GF-D8 (cell line): ENCODE data around the gene VPS13A.

Source experiments
- DNase-seq: peaks from one replicate; lab custom pipeline; 2025; lab: John Stamatoyannopoulos, UW

Gene VPS13A

DNA sequence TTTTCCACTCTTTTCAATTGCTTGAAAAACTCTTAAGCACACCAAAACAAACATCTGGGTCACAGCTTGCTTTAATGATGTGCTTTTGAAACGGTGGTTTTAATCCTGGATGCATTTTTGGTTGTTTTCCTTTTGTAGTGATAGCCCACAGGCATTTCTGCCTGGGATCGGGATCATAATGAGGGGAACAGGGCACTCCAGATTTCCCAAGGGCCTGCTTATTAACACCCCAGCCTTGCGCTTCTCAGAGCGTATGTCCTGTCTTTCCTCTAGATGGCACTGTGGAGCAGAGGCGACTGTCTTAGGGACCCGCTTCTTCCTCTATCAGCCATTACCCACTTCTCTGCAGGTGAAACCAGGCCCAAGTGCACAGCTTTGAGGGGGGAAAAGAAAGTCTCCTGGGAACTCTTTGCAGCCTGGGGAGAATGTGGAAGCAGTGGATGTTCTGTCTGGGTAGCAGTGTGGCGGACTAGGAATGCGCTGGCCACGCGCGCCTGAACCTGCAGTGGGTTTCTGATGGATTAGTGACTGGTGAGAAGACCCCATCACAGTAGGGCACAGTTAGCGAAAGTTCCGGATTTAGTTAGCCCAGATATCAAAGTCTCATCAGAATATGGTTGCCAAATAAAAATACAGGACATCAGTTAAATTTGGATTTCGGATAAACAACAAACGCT, 280.7 kb downstream of the VPS13A start:
- DNase-seq = peak; percentile 18

DNA sequence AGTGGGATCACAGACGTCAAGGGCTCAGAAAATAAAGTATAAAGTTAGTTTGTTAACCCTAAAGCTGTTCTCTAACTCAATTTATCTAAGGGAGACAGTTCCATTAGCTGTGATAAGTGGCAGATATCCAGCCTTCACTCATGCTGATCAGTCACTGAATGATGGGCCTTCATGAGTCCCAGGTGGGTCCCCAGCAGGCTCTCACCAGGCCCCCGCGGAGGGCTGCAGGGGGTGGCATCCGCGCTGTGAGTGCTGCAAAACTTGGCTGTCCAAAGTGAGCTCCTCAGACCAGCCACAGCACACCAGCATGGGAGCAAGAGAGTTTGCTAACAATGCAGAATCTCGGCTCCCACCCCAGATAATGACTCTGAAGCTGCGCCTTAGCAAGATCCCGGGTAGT, 283.6 kb downstream of the VPS13A start:
- DNase-seq = no peak

DNA sequence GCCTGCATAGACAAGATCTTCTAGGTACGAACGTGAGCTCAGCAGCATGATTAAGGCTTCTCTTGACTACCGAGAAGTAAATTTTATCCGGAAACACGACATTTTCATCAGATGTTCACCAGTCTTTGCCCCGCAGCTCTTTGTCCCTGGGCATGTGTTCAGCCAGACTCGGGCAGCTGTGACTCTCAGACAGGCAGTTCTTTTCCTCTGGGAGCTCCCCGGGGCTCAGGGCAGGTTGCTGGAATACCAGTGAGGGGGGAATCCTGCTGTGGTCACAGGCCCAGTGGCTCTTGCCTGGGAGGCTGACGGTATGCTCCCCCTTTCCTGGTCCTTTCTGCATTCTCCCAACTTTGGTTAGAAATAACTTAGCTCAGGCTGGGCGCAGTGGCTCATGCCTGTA, 284.7 kb downstream of the VPS13A start:
- DNase-seq = no peak

DNA sequence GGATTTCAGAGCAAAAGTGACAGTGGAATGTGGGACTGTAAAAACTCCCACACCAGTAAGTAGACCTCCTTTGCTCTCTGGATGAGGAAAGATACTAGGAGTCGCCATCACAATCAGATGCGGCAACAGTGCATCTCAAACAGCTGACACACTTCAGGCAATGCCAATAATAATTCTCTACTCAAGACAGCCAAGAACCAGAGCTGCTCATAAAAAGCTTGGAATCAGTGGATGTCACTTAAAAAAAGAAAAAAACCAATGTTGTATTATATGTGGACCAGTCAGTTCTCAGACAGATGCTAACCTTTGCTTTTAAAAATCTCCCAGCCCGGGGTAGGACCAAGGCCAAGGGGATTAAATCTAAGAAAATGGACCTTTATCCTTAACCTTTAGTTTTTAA, 285.8 kb downstream of the VPS13A start:
- DNase-seq = no peak

DNA sequence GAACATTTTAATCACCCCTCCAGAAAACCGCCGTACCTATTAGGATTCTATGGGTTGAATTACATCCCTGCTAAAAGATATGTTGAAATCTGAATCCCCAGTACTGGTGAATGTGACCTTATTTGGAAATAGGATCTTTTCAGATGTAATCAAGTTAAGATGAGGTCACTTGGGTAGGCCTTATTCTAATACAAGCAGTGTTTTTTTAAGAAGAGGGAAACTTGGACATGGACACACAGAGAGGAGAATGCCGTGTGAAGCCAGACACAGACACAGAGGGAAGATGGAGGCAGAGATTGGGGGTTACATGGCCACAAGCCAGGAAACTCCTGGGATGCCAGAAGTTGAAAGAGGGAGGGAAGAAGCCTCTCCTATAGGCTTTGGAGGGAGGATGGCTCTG, 287.3 kb downstream of the VPS13A start:
- DNase-seq = no peak

DNA sequence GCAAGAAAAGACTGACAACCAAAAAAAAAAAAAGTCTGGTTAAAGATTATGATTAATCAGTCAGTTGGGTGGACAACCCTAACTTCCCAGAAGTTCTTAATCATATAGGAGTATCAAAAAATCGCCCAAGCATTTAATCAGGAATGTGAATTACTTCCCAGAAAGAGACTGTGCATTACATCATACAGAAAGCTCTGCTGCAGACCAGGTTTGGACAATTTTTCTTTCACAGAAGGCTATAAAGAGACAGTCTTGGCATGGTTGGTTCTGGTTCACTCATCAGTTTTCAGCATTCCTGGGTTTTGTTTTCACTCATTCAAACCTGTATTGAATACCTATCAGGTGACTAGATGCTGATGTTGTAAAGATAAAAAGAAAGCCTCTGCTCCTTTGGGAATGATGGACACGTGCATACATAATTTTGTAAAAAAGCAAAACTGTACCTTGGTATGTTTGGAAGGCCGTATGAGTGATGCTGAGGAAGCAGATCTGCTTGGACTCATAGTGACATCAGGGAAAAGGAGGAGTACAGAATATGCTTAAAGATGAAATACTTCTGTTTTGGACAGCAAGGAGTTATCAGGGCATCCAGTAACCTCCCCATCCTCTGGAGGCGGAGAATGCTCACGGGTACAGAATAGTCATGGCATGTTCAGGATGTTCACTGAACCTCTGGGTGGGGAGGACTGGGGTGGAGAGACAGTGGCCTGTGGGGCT, 292.3 kb downstream of the VPS13A start:
- no peak for DNase-seq
